ENCODE results near the gene DOCK6. TPM values are rescaled to one million over a fixed set of nuclear protein-coding genes. Genes with fewer than 3 reads are reported as not detected.
A peak's percentile ranks its signal among the peaks of the same experiment; 100 is the strongest.
"Not testable (repeated sequence)": the region's sequence is repeated elsewhere in the genome, so short reads cannot be mapped to it uniquely, and the experiment has no call there.

The DOCK6 gene
- total RNA-seq, 1 experiment from 2014 or later, result 18.3 TPM

DNA sequence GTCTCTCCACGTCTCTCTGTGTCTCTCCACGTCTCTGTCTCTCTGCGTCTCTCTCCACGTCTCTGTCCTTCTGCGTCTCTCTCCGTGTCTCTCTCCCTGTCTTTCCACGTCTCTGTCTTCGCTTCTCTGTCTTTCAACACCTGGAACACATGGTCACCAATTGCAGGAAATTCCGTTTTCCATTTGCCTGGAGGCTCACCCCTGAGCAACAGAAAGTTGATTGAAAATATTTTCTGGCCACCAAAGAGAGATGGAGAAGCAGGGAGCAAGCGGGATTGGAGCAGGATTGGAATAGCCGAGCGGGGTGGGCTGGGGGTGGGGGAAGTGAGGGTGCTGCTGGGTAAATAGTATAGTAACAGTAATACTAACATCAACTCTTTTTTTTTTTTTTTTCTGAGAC is 66.6 kb downstream of the DOCK6 start:
- H3K27ac ChIP-seq, result no peak overlapping the region
- DNase-seq, result no peak
- no peaks in the 10 kb centered on the region for H3K27me3 ChIP-seq
- H3K36me3 ChIP-seq, result peaks cover 21% of the 10 kb centered on the region
- peaks cover 26% of the 10 kb centered on the region for H3K4me1 ChIP-seq
- H3K4me3 ChIP-seq, result no peak overlapping the region
- H3K9me3 ChIP-seq (replicated peaks), result no peaks in the 10 kb centered on the region

DNA sequence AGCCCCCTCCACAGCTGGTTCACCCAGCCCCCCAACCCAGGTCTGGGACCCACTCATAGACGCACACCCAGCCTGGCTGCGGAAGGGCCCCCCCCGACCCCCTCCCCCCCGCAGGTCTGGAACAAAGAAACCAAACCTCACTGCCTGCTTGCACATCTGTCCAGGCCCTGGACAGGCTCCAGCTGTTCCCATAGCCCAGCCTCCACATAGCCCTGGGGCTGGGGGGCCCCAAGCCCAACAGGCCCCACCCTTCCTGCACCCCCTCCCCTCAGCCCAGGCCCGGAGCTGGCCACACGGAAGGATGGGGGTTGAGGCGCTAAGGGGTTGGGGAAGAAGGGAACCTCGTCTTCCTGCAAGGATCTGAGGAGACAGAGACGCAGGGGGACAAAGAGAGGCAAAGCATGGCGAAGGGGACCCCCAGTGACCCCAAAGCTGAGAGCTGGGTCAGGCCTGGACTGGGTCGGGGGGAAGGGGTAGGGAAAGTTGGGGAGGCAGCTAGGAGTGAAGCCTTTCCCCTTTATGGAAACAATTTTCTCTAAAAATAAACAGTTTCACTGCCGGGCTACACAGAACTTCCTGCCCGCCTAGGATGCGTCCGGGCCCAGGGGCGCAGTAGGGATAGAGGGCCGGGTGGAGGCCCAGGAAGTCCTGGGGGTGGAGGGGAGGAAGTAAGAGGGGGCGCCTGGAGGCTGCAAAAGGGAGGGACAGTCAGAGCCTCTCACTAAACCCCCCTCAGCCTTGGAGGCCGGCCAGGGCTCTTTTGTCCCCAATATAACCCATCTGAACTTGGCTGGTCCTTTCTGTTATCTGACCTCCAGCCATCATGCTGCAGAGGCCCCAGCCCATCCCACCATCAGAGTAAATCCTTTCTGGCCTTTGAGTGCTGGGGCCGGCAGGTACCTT is 67.4 kb downstream of the DOCK6 start:
- H3K27ac ChIP-seq, result peak overlapping the region; percentile 46
- peaks cover 33% of the 10 kb centered on the region for H3K4me1 ChIP-seq
- H3K9me3 ChIP-seq (replicated peaks), result no peaks in the 10 kb centered on the region
- peaks cover 26% of the 10 kb centered on the region for H3K36me3 ChIP-seq
- H3K4me3 ChIP-seq, result peak overlapping the region; percentile 26
- no peaks in the 10 kb centered on the region for H3K27me3 ChIP-seq
- peak; percentile 46 to 68 for DNase-seq

DNA sequence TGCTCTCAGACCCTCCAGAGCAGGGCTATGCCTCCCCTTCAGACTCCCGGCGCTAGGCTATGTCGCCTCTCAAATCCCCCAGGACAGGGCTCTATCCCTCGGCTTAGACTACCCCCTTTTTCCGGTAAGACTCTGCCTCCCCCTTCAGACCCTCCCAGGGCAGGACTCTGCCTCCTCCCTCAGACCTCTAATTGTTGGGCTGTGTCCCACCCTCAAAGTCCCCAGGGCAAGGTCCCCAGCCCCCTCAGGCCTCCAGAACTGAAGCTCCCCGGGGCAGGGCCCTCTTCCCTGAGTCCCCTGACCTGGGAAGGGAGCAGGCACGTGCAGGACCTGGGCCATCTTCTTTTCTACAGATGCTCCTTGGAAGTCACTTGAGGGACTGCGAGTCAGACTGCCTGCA is 68.2 kb downstream of the DOCK6 start:
- peaks cover 26% of the 10 kb centered on the region for H3K36me3 ChIP-seq
- H3K27ac ChIP-seq, result no peak overlapping the region; the same call in 1 of the 2 replicates
- no peak for DNase-seq
- H3K4me3 ChIP-seq, result no peak overlapping the region
- H3K4me1 ChIP-seq, result peaks cover 34% of the 10 kb centered on the region
- no peaks in the 10 kb centered on the region for H3K27me3 ChIP-seq
- H3K9me3 ChIP-seq (replicated peaks), result no peaks in the 10 kb centered on the region

DNA sequence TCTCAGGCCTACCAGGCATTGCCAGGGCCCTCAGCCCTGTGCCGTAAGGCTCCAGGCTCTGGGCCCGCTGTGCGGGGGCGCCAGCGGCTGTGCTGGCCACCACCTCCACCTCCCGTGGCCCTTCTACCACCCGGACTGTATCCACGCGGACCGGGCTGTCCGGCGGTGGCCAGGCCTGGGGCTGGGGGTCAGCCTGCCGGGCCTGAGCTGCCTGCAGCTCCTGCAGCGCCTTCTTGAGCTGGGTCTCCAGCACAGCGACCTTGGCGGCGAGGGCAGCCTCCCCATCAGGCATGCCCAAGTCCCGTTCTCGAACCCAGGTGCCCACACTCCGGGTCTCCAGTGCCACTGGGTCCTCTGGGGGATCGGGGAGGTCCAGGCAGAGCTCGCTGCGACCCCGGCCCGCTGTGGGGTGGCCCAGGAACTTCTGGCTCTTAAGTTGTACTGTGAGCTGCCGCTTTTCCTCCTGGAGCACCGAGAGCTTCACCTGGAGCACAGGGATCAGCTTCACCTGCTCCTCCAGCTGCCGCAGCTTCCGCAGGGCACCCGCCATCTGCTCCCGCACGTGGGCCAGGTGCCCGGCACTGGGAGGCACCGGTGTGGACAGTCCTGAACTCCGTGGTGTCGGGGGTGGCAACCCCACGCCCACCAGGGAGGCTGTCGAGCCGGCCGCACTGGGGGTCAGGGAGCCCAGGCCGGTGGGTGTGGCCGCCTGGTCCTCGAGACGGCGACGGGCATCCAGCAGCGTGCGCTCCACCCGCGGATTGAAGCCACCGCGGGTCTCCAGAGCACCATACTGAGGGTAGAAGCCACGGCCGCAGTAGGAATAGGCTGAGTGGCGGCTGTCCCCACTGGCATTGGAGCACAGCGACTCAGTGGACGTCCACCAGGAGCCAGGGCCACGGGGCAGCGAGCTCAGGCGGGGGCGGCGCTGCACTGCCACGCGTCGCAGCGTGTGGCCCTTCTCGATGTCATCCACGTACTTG is 69.1 kb downstream of the DOCK6 start:
- Histone ChIP-seq H3K9me3 (replicated peaks) (no peaks in the 10 kb centered on the region), H3K4me3 (no peak overlapping the region), H3K27me3 (no peaks in the 10 kb centered on the region), H3K27ac (no peak overlapping the region), H3K4me1 (peaks cover 36% of the 10 kb centered on the region), H3K36me3 (peaks cover 30% of the 10 kb centered on the region)
- DNase-seq, result no peak

DNA sequence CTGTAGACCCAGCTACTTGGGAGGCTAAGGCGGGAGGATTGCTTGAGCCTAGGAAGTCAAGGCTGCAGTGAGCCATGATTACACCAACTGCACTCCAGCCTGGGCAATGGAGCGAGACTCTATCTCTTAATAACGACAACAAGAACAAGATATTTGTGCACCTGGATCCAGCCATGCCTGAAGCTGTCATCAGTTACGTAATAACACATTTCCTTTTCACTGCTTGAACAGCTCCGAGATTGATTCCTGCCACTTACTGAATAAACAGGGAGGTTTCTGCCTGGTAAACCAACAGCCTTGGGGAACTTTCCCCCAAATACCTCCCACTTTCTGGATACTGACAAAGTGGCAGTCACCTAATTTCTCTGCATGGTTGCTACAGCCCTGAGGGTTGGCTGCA is 70.4 kb downstream of the DOCK6 start:
- Histone ChIP-seq H3K36me3 (peaks cover 40% of the 10 kb centered on the region), H3K4me1 (peaks cover 36% of the 10 kb centered on the region), H3K4me3 (no peak overlapping the region), H3K27ac (peak overlapping the region; percentile 40), H3K9me3 (replicated peaks) (no peaks in the 10 kb centered on the region), H3K27me3 (no peaks in the 10 kb centered on the region)
- DNase-seq, result no peak

DNA sequence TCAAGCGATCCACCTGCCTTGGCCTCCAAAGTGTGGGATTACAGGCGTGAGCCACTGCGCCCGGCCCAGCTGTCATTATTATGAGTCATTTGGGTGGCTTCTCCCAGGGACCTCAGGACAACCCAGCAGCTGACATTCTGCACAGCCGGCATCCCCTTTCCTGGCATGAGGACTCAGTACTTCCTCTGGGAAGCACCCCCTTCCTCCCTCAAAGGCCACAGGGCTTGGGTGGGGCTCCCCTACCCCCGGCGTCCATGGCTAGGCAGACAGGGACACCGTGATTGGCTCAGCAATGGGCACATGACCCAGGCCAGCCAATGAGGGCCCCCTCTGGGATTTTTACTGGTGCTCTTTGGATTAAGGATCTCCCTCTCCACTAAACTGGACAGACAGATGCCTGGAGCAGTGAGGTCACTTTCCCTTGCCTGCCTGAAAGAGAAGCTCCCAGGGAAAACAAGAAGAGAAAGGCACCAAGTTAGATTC is 71.0 kb downstream of the DOCK6 start:
- H3K9me3 ChIP-seq (replicated peaks), result no peaks in the 10 kb centered on the region
- peak; percentile 99 for DNase-seq
- no peak overlapping the region for H3K4me3 ChIP-seq
- H3K27me3 ChIP-seq, result no peaks in the 10 kb centered on the region
- H3K27ac ChIP-seq, result peak overlapping the region; percentile 40
- peaks cover 36% of the 10 kb centered on the region for H3K4me1 ChIP-seq
- H3K36me3 ChIP-seq, result peaks cover 46% of the 10 kb centered on the region

DNA sequence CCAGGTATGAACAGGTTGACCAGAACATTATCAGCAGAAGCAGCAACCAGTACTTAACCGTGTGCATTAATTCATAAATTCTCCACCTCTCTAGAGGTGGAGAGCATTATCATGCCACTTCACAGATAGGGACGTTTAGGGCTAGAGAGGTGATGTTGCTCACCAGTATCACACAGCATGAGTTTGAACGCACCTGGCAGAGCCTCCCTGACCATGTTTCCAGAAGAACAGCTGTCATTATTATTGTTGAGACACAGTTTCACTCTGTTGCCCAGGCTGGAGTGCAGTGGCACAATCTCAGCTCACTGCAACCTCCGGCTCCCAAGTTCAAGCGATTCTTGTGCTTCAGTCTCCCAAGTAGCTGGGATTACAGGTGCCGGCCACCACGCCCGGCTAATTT is 71.8 kb downstream of the DOCK6 start:
- Histone ChIP-seq H3K4me3 (no peak overlapping the region), H3K36me3 (peaks cover 54% of the 10 kb centered on the region), H3K9me3 (replicated peaks) (no peaks in the 10 kb centered on the region), H3K27ac (0 out of 2 replicates have a peak overlapping the region, but pooled peaks have one; percentile 0), H3K27me3 (no peaks in the 10 kb centered on the region), H3K4me1 (peaks cover 34% of the 10 kb centered on the region)
- no peak for DNase-seq

DNA sequence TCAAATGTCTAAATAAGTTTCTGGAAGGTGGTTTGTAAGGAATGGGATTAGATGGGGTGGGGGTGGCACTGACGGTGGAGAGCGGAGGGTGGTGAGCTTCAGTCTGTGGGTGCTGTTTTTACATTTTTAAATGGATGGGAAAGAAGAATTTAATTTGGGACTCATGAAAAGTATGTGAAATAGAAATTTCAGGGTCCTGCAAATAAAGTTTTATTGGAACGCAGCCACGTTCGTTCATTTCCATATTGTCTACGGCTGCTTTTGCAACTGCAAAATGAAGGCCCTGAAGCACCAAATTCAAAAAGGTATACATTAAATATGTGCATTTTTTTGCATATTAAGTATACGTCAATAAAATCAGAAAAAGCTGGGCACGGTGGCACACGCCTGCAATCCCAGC is 74.9 kb downstream of the DOCK6 start:
- H3K9me3 ChIP-seq (replicated peaks), result no peaks in the 10 kb centered on the region
- H3K27ac ChIP-seq, result no peak overlapping the region
- H3K4me3 ChIP-seq, result no peak overlapping the region
- DNase-seq, result no peak
- peaks cover 20% of the 10 kb centered on the region for H3K4me1 ChIP-seq
- no peaks in the 10 kb centered on the region for H3K27me3 ChIP-seq
- H3K36me3 ChIP-seq, result peaks cover 58% of the 10 kb centered on the region

DNA sequence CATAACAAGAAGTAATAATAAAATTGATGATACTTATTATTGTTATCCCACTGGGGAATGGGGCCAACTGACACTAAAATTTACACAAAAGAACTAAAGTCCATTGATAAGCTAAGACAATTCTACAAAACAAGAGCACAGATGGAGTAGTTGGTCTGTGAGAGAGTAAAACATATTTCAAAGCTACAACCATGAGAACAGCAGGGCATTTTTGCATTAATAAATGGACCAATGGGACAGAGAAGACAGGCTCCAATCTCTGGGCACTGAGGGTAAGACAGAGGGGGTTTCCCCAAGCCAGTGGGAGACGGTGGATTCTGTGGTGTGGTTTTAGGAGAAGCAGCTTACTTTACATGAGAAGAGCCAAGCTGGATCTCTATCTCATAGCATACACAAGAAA is 79.3 kb downstream of the DOCK6 start:
- Histone ChIP-seq H3K4me1 (no peaks in the 10 kb centered on the region), H3K27ac (no peak overlapping the region), H3K36me3 (peaks cover 64% of the 10 kb centered on the region), H3K9me3 (replicated peaks) (no peaks in the 10 kb centered on the region), H3K27me3 (no peaks in the 10 kb centered on the region), H3K4me3 (no peak overlapping the region)
- DNase-seq, result no peak

DNA sequence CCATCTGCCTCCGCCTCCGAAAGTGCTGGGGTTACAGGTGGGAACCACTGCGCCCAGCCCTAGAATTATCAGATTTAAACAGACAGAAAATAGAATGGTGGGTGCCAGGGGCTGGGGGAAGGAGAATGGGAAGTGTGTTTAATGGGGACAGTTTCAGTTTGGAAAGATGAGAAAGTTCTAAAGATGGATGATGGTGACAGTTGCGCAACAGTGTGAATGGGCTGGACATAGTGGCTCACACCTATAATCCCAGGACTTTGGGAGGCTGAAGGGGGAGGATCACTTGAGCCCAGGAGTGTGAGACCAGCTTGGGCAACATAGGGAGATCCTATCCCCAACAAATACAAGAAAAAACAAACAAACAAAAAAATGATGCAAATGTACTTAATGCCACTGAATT is 80.8 kb downstream of the DOCK6 start:
- Histone ChIP-seq H3K27me3 (no peaks in the 10 kb centered on the region), H3K27ac (no peak overlapping the region), H3K4me3 (no peak overlapping the region), H3K9me3 (replicated peaks) (no peaks in the 10 kb centered on the region), H3K4me1 (no peaks in the 10 kb centered on the region), H3K36me3 (peaks cover 61% of the 10 kb centered on the region)
- DNase-seq, result no peak

DNA sequence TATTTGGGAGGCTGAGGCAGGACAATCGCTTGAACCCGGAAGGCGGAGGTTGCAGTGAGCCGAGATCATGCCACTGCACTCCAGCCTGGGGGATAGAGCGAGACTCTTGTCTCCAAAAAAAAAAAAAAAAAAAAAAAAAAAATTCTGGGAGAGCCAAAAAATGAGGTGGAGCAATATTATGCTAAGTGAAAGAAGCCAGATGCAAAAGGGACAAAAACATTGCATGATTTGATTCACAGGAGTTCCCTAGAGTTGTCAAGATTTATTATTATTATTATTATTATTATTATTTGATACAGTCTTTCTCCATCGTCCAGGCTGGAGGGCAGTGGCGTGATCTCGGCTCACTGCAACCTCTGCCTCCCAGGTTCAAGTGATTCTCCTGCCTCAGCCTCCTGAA is 81.3 kb downstream of the DOCK6 start:
- not testable (repeated sequence) for H3K4me3 ChIP-seq; H3K9me3 ChIP-seq (replicated peaks); H3K27me3 ChIP-seq; H3K27ac ChIP-seq; DNase-seq; H3K4me1 ChIP-seq
- H3K36me3 ChIP-seq, result peaks cover 60% of the 10 kb centered on the region

DNA sequence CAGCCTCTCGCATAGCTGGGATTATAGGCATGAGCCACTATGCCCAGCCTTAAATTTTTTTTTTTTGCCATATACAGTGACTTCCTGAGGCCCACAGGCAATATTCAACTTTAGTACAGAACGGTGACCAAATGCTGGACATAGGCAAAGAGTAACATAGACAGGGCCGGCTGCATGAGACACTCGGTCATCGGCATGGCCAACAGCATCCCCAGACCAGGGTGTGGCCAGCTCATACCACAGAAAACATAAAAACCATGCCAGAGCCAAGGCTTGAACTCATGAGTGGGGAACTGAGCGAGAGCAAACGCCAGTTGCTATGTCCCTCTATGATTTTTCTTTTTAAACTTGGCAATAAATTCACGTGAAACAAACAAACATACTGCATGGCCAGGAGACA is 82.0 kb downstream of the DOCK6 start:
- H3K27me3 ChIP-seq, result no peaks in the 10 kb centered on the region
- no peaks in the 10 kb centered on the region for H3K9me3 ChIP-seq (replicated peaks)
- no peaks in the 10 kb centered on the region for H3K4me1 ChIP-seq
- no peak overlapping the region for H3K4me3 ChIP-seq
- peaks cover 56% of the 10 kb centered on the region for H3K36me3 ChIP-seq
- H3K27ac ChIP-seq, result no peak overlapping the region
- DNase-seq, result no peak

DNA sequence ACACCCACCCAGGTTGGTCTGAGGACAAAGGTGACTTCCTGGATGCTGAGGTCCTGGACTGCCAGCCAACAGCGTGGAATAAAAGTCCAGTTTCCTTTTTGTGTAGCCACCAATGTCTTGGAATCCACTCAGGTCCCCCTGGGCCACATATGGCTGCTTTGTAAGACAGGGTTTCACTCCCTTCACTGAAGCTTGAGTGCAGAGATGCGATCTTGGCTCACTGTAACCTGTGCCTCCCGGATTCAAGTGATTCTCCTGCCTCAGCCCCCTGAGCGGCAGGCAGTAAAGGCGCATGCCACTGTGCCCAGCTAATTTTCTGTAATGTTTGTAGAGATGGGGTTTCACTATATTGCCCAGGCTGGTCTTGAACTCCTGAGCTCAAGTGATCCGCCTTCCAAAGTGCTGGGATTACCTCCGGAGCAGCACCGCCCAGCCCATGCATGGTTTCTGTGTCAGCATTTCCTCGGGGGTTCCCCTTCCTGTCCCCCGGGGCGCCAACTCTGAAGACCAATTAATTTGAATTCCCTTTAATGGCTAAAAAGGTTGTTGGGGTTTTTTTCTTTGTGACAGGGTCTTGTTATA is 82.5 kb downstream of the DOCK6 start:
- Histone ChIP-seq H3K27ac (no peak overlapping the region), H3K4me1 (no peaks in the 10 kb centered on the region), H3K36me3 (peaks cover 55% of the 10 kb centered on the region), H3K4me3 (no peak overlapping the region), H3K27me3 (no peaks in the 10 kb centered on the region), H3K9me3 (replicated peaks) (no peaks in the 10 kb centered on the region)
- no peak for DNase-seq

DNA sequence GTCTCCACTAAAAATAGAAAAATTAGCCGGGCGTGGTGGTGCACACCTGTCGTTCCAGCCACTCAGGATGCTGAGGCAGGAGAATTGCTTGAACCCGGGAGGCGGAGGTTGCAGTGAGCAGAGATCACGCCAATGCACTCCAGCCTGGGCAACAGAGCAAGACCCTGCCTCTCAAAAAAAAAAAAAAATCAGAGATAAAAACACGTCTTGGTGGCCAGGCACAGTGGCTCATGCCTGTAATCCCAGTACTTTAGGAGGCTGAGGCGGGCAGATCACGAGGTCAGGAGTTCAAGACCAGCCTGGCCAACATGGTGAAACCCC is 83.2 kb downstream of the DOCK6 start:
- H3K4me3 ChIP-seq; H3K9me3 ChIP-seq (replicated peaks); H3K27ac ChIP-seq; H3K27me3 ChIP-seq; DNase-seq; H3K4me1 ChIP-seq: not testable (repeated sequence)
- H3K36me3 ChIP-seq, result peaks cover 58% of the 10 kb centered on the region

DNA sequence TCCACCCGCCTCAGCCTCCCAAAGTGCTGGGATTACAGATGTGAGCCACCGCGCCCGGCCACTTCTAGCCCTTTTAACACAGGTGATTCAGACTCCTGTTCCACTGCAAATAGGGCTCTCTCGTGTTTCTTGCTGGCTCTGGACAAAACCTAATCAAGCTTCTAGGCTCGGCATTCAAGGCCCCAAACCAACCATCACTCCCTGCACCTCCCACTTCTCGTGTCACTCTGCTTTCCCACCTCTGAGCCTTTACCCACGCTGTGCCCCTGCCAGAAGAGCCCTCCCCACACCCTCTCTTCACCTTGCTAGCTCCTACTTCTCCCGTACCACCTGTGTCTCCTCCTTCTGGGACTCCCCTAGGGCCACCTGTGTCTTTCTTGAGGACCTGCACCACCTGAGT is 84.7 kb downstream of the DOCK6 start:
- Histone ChIP-seq H3K4me3 (no peak overlapping the region), H3K4me1 (no peaks in the 10 kb centered on the region), H3K9me3 (replicated peaks) (no peaks in the 10 kb centered on the region), H3K27ac (no peak overlapping the region), H3K36me3 (peaks cover 59% of the 10 kb centered on the region), H3K27me3 (no peaks in the 10 kb centered on the region)
- DNase-seq, result no peak

All from SJCRH30 (cell line).